ENCODE measurements around the gene CACNA2D3. TPM values are rescaled to one million over a fixed set of nuclear protein-coding genes. Genes with fewer than 3 reads are reported as not detected.

CACNA2D3 gene
- total and polyA plus RNA-seq, 4 donors, result 0.06 to 0.37 (median 0.08) TPM; not detected in 1

DNA sequence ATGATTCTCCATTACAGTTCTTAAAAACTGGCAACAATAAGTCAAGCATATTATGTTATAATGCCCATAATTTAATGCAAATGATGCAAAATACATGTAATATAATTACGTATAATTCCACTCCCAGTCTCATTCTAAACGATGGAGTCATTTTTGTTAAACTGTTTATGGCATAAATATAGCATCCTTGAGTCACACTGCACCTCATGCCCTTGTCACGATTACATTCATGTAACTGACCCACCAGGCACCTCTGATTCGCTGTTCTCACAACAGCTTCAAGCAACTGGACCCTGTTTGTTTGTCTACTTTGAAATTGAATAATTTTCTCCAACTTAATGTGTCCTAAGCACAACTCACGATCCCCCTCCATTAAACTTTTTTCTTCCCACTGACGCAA lies 953.5 kb downstream of the CACNA2D3 start:
- TF ChIP-seq RXRA (IDR thresholded peaks at IDR 0.05) (no peak), HNF4A (conservative IDR thresholded peaks at IDR 0.05) (no peak), TAF1 (conservative IDR thresholded peaks at IDR 0.05) (no peak), RAD21 (IDR thresholded peaks at IDR 0.05) (no peak), JUND (IDR thresholded peaks at IDR 0.05) (no peak), SP1 (IDR thresholded peaks at IDR 0.05) (no peak)
- TF ChIP-seq, protein P1, sequence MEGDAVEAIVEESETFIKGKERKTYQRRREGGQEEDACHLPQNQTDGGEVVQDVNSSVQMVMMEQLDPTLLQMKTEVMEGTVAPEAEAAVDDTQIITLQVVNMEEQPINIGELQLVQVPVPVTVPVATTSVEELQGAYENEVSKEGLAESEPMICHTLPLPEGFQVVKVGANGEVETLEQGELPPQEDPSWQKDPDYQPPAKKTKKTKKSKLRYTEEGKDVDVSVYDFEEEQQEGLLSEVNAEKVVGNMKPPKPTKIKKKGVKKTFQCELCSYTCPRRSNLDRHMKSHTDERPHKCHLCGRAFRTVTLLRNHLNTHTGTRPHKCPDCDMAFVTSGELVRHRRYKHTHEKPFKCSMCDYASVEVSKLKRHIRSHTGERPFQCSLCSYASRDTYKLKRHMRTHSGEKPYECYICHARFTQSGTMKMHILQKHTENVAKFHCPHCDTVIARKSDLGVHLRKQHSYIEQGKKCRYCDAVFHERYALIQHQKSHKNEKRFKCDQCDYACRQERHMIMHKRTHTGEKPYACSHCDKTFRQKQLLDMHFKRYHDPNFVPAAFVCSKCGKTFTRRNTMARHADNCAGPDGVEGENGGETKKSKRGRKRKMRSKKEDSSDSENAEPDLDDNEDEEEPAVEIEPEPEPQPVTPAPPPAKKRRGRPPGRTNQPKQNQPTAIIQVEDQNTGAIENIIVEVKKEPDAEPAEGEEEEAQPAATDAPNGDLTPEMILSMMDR (IDR thresholded peaks at IDR 0.05; ENCODE audit: low read depth, low read length, missing input control), result no peak
- TF ChIP-seq, protein P2, sequence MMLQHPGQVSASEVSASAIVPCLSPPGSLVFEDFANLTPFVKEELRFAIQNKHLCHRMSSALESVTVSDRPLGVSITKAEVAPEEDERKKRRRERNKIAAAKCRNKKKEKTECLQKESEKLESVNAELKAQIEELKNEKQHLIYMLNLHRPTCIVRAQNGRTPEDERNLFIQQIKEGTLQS (IDR thresholded peaks at IDR 0.05), result no peak
- Histone ChIP-seq H3K9me3 (ENCODE audit: control insufficient read depth in 4 of 4, low read length in 3 of 4) (no peaks in the 10 kb centered on the region), H3K27me3 (ENCODE audit: control insufficient read depth in 4 of 4, insufficient read depth in 4 of 4, low read length in 3 of 4) (peaks cover 0 to 10% (median 0%) of the 10 kb centered on the region in 4 donors), H3K4me3 (ENCODE audit: low read depth in 1 of 3, low read length in 3 of 3) (no peak overlapping the region), H3K4me1 (ENCODE audit: control insufficient read depth in 4 of 4, insufficient read depth in 4 of 4, low read length in 3 of 4) (no peaks in the 10 kb centered on the region), H3K9ac (ENCODE audit: low read depth in 1 of 2, low read length in 2 of 2) (no peak overlapping the region), H3K27ac (ENCODE audit: low read depth in 1 of 2, low read length in 2 of 2) (no peak overlapping the region), H3K36me3 (ENCODE audit: control insufficient read depth in 4 of 4, insufficient read depth in 3 of 4, low read depth in 1 of 4, low read length in 3 of 4) (no peaks in the 10 kb centered on the region)
- no peak for DNase-seq (ENCODE audit: low spot score)
- 75% methylated on average over 6 of the region's 6 CpGs for WGBS

DNA sequence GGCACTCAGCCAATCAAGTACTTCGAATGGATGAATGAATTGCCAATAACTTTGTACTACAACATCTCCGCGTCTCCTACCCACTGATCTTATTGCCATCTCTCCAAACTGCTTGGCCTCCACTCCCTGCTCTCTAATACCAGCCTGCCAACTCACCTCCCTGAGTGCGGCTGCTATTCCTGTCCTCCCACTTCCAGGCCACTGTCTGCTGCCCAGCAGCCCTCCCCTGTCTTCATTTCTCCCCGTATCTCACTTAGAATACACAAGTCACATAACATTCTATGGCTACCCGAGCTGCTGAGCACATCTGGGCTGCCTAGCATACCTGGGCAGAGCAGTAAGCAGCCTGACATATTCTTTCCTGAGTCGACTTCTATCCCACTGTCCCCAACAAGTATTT lies 955.4 kb downstream of the CACNA2D3 start:
- WGBS, result 76% methylated on average over 7 of the region's 7 CpGs
- TF ChIP-seq, protein P3, sequence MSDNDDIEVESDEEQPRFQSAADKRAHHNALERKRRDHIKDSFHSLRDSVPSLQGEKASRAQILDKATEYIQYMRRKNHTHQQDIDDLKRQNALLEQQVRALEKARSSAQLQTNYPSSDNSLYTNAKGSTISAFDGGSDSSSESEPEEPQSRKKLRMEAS (IDR thresholded peaks at IDR 0.05), result no peak
- no peak for TF ChIP-seq HNF4A (conservative IDR thresholded peaks at IDR 0.05)
- TF ChIP-seq, protein P2 (IDR thresholded peaks at IDR 0.05), result no peak
- Histone ChIP-seq H3K9me3 (ENCODE audit: control insufficient read depth in 4 of 4, low read length in 3 of 4) (no peaks in the 10 kb centered on the region), H3K27ac (ENCODE audit: low read depth in 1 of 2, low read length in 2 of 2) (no peak overlapping the region), H3K9ac (ENCODE audit: low read depth in 1 of 2, low read length in 2 of 2) (no peak overlapping the region), H3K36me3 (ENCODE audit: control insufficient read depth in 4 of 4, insufficient read depth in 3 of 4, low read depth in 1 of 4, low read length in 3 of 4) (no peaks in the 10 kb centered on the region), H3K27me3 (ENCODE audit: control insufficient read depth in 4 of 4, insufficient read depth in 4 of 4, low read length in 3 of 4) (peaks cover 0 to 5% (median 0%) of the 10 kb centered on the region in 4 donors), H3K4me1 (ENCODE audit: control insufficient read depth in 4 of 4, insufficient read depth in 4 of 4, low read length in 3 of 4) (no peaks in the 10 kb centered on the region), H3K4me3 (ENCODE audit: low read depth in 1 of 3, low read length in 3 of 3) (no peak overlapping the region)
- no peak for DNase-seq (ENCODE audit: low spot score)

DNA sequence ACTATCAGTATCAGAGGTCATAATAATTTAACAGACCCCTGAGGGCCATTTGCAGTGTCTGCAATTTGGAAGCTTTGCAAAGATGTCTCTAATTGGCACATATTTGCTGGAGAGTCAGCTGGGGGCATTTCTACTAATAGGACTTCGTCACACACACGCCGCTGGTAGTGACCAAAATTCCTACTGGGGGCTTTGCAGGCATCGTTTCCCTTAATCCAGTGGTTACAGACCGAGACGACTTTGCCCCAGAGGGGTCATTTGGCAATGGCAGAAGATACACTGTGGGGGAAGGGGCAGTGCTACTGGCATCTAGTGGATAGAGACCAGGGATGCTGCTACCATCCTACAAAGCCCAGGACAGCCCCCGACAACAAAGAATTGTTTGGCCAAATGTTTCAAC lies 956.5 kb downstream of the CACNA2D3 start:
- H3K27ac ChIP-seq (ENCODE audit: low read depth in 1 of 2, low read length in 2 of 2), result no peak overlapping the region
- WGBS, result 75% methylated on average over 7 of the region's 7 CpGs
- no peak for DNase-seq (ENCODE audit: low spot score)
- no peak overlapping the region for H3K9ac ChIP-seq (ENCODE audit: low read depth in 1 of 2, low read length in 2 of 2)
- H3K9me3 ChIP-seq (ENCODE audit: control insufficient read depth in 4 of 4, low read length in 3 of 4), result no peaks in the 10 kb centered on the region
- H3K4me1 ChIP-seq (ENCODE audit: control insufficient read depth in 4 of 4, insufficient read depth in 4 of 4, low read length in 3 of 4), result no peaks in the 10 kb centered on the region
- TF ChIP-seq, protein P4, sequence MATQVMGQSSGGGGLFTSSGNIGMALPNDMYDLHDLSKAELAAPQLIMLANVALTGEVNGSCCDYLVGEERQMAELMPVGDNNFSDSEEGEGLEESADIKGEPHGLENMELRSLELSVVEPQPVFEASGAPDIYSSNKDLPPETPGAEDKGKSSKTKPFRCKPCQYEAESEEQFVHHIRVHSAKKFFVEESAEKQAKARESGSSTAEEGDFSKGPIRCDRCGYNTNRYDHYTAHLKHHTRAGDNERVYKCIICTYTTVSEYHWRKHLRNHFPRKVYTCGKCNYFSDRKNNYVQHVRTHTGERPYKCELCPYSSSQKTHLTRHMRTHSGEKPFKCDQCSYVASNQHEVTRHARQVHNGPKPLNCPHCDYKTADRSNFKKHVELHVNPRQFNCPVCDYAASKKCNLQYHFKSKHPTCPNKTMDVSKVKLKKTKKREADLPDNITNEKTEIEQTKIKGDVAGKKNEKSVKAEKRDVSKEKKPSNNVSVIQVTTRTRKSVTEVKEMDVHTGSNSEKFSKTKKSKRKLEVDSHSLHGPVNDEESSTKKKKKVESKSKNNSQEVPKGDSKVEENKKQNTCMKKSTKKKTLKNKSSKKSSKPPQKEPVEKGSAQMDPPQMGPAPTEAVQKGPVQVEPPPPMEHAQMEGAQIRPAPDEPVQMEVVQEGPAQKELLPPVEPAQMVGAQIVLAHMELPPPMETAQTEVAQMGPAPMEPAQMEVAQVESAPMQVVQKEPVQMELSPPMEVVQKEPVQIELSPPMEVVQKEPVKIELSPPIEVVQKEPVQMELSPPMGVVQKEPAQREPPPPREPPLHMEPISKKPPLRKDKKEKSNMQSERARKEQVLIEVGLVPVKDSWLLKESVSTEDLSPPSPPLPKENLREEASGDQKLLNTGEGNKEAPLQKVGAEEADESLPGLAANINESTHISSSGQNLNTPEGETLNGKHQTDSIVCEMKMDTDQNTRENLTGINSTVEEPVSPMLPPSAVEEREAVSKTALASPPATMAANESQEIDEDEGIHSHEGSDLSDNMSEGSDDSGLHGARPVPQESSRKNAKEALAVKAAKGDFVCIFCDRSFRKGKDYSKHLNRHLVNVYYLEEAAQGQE (IDR thresholded peaks at IDR 0.05), result no peak
- TF ChIP-seq GABPA (IDR thresholded peaks at IDR 0.05 in 1 of 2, conservative IDR thresholded peaks at IDR 0.05 in 1 of 2) (no peak), RXRA (IDR thresholded peaks at IDR 0.05) (no peak), RAD21 (IDR thresholded peaks at IDR 0.05) (no peak)
- TF ChIP-seq, protein P3 (IDR thresholded peaks at IDR 0.05), result no peak
- peaks cover 0 to 3% (median 0%) of the 10 kb centered on the region in 4 donors for H3K27me3 ChIP-seq (ENCODE audit: control insufficient read depth in 4 of 4, insufficient read depth in 4 of 4, low read length in 3 of 4)
- H3K36me3 ChIP-seq (ENCODE audit: control insufficient read depth in 4 of 4, insufficient read depth in 3 of 4, low read depth in 1 of 4, low read length in 3 of 4), result no peaks in the 10 kb centered on the region
- no peak overlapping the region for H3K4me3 ChIP-seq (ENCODE audit: low read depth in 1 of 3, low read length in 3 of 3)
